Thyroid gland (tissue), 4 donors: ENCODE results near the gene PHF3. TPM values are rescaled to one million over a fixed set of nuclear protein-coding genes. Genes with fewer than 3 reads are reported as not detected.

Source experiments
- DNase-seq, 2 donors: peaks; one replicate each; pipeline ENCODE4 v3.0.0-alpha.2; 2019
- H3K27ac ChIP-seq, 3 donors: fragments of 200-600 bp; sonication (generic); 1 replicate in 2 of 3; 2 replicates in 1 of 3; pipeline ENCODE4 v1.5.1; 2016 to 2019; ENCODE audit warnings: mild to moderate bottlenecking in 1 of 3, moderate library complexity in 1 of 3
- H3K27me3 ChIP-seq: fragments of 200-600 bp; sonication (generic); one replicate; pipeline ENCODE4 v1.5.1; 2019
- H3K36me3 ChIP-seq, 2 donors: fragments of 200-600 bp; sonication (generic); one replicate each; pipeline ENCODE4 v1.5.1; 2016 to 2019
- H3K4me1 ChIP-seq, 2 donors: fragments of 200-600 bp; sonication (generic); one replicate each; pipeline ENCODE4 v1.5.1; 2017 to 2019
- H3K4me3 ChIP-seq, 3 donors: fragments of 200-600 bp; sonication (generic); replicated peaks in 1 of 3; 1 replicate in 2 of 3; 2 replicates in 1 of 3; pipeline ENCODE4 v1.5.1; 2016; ENCODE audit warnings: mild to moderate bottlenecking in 1 of 3
- H3K9me3 ChIP-seq: fragments of 200-600 bp; sonication (generic); one replicate; pipeline ENCODE4 v1.5.1; 2017
- POLR2A ChIP-seq, 2 donors: fragments of 450-650 bp; IDR thresholded peaks; one replicate each; pipeline ENCODE4 v1.6.1; 2017; ENCODE audit warnings: antibody characterized with exemption in 2 of 2, mild to moderate bottlenecking in 2 of 2, moderate library complexity in 1 of 2
- WGBS, 2 donors: methylation state at CpG; one replicate each; pipeline ENCODE4 v1.1.5; 2017; 5-methylcytosine and 5-hydroxymethylcytosine counted together
- intact Hi-C: fragments of 100-400 bp; cut with DNase I; formaldehyde crosslinking; loops from one replicate; pipeline ENCODE4 v1.15.1; 2023
- total RNA-seq, 4 donors: library from RNA; depleted of rRNA; stranded (reverse); fragments of >200 nt; gene quantifications; one replicate each; pipeline ENCODE4 v1.2.3, GENCODE V29; 2016
- TF ChIP-seq, protein P1 (sequence below), 6 experiments: fragments of 200-600 bp in 3 of 6; fragments of 450-650 bp in 3 of 6; sonication (generic) in 3 of 6; IDR thresholded peaks; one replicate each; pipeline ENCODE4 v1.5.1; 2016 to 2019; ENCODE audit warnings: antibody characterized with exemption in 6 of 6, mild to moderate bottlenecking in 2 of 6, inconsistent platforms in 1 of 6, moderate library complexity in 1 of 6

Gene PHF3
- total RNA-seq, 4 donors from 2014 or later = 74.4 to 114 (median 89.6) TPM

- Histone ChIP-seq H3K9me3 (no peaks in the 10 kb centered on the region), H3K36me3 (peaks cover 0 to 12% of the 10 kb centered on the region in 2 donors), H3K27ac (no peak overlapping the region), H3K27me3 (no peaks in the 10 kb centered on the region), H3K4me3 (no peak overlapping the region), H3K4me1 (peaks cover 0 to 4% of the 10 kb centered on the region in 2 donors)
- DNase-seq = no peak
- intact Hi-C loops = no loop called here
- 92 to 96% methylated on average over 1 of the region's 1 CpG for WGBS, 2 donors
- no peak for TF ChIP-seq POLR2A (IDR thresholded peaks at IDR 0.05)
- TF ChIP-seq, protein P1, sequence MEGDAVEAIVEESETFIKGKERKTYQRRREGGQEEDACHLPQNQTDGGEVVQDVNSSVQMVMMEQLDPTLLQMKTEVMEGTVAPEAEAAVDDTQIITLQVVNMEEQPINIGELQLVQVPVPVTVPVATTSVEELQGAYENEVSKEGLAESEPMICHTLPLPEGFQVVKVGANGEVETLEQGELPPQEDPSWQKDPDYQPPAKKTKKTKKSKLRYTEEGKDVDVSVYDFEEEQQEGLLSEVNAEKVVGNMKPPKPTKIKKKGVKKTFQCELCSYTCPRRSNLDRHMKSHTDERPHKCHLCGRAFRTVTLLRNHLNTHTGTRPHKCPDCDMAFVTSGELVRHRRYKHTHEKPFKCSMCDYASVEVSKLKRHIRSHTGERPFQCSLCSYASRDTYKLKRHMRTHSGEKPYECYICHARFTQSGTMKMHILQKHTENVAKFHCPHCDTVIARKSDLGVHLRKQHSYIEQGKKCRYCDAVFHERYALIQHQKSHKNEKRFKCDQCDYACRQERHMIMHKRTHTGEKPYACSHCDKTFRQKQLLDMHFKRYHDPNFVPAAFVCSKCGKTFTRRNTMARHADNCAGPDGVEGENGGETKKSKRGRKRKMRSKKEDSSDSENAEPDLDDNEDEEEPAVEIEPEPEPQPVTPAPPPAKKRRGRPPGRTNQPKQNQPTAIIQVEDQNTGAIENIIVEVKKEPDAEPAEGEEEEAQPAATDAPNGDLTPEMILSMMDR (IDR thresholded peaks at IDR 0.05) = no peak
Observed at GRCh38 chr6:63683071-63683603, 47.5 kb downstream of the PHF3 start.

- peaks cover 0 to 3% of the 10 kb centered on the region in 2 donors for H3K4me1 ChIP-seq
- intact Hi-C loops = no loop called here
- TF ChIP-seq, protein P1 (IDR thresholded peaks at IDR 0.05) = no peak
- no peak for TF ChIP-seq POLR2A (IDR thresholded peaks at IDR 0.05)
- H3K4me3 ChIP-seq = no peak overlapping the region
- no peak overlapping the region for H3K27ac ChIP-seq
- no peak for DNase-seq
- no peaks in the 10 kb centered on the region for H3K27me3 ChIP-seq
- no peaks in the 10 kb centered on the region for H3K9me3 ChIP-seq
- peaks cover 0 to 12% of the 10 kb centered on the region in 2 donors for H3K36me3 ChIP-seq
- WGBS, 2 donors = 91 to 93% methylated on average over 4 of the region's 4 CpGs
Observed at GRCh38 chr6:63685446-63686379, 50.1 kb downstream of the PHF3 start.

- H3K36me3 ChIP-seq = peaks cover 0 to 7% of the 10 kb centered on the region in 2 donors
- 92 to 97% methylated on average over 2 of the region's 2 CpGs for WGBS, 2 donors
- intact Hi-C loops = no loop called here
Observed at GRCh38 chr6:63689421-63689820, 53.8 kb downstream of the PHF3 start.

DNA sequence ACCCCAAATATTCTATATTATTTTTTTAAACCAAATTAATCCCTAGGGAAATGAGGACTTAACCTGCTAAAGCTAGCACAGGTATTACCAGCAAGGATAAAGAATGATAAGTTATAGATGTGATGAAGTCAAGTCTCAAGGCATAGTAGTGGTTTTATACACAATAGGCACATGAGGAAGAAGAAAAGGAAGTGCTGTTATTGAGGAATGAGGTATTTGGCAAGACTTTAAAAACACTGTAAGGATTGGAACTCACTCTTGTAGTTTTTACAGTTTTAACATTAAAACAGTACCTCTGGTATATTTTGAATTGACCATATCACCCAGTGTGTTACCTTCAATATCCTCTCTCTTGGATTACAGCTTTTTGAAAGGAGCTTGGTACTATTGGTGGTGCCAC is 54.6 kb downstream of the PHF3 start:
- Histone ChIP-seq H3K36me3 (no peaks in the 10 kb centered on the region), H3K4me1 (no peaks in the 10 kb centered on the region), H3K4me3 (no peak overlapping the region), H3K9me3 (no peaks in the 10 kb centered on the region), H3K27ac (no peak overlapping the region), H3K27me3 (no peaks in the 10 kb centered on the region)
- intact Hi-C loops = no loop called here
- no peak for TF ChIP-seq POLR2A (IDR thresholded peaks at IDR 0.05)
- TF ChIP-seq, protein P1 (IDR thresholded peaks at IDR 0.05) = no peak
- no peak for DNase-seq

More at GRCh38 chr6:63689421-63689820, 53.8 kb downstream of the PHF3 start:
- DNase-seq = no peak
- no peaks in the 10 kb centered on the region for H3K4me1 ChIP-seq
- no peak for TF ChIP-seq POLR2A (IDR thresholded peaks at IDR 0.05)
- TF ChIP-seq, protein P1 (IDR thresholded peaks at IDR 0.05) = no peak
- H3K27me3 ChIP-seq = no peaks in the 10 kb centered on the region
- no peaks in the 10 kb centered on the region for H3K9me3 ChIP-seq
- H3K4me3 ChIP-seq = no peak overlapping the region
- H3K27ac ChIP-seq = no peak overlapping the region

- H3K9me3 ChIP-seq = no peaks in the 10 kb centered on the region
- TF ChIP-seq, protein P1 (IDR thresholded peaks at IDR 0.05) = no peak
- TF ChIP-seq POLR2A (IDR thresholded peaks at IDR 0.05) = no peak
- peaks cover 39 to 43% of the 10 kb centered on the region in 2 donors for H3K36me3 ChIP-seq
- no peak for DNase-seq
- no peaks in the 10 kb centered on the region for H3K27me3 ChIP-seq
- H3K27ac ChIP-seq = no peak overlapping the region
- H3K4me1 ChIP-seq = no peaks in the 10 kb centered on the region
- WGBS, 2 donors = 85 to 93% methylated on average over 2 of the region's 2 CpGs
- no peak overlapping the region for H3K4me3 ChIP-seq
- intact Hi-C loops = no loop called here
Observed at GRCh38 chr6:63705707-63706106, 70.1 kb downstream of the PHF3 start.
